HG03135 (cell line): ENCODE results near the gene SSH2.

ENCODE experiments used
- ATAC-seq: cut with Tn5 transposase; IDR thresholded peaks from one replicate; pipeline ENCODE4 v1.9.1; 2021; ENCODE audit warnings: mild to moderate bottlenecking, moderate library complexity; ENCODE audit not compliant: unreplicated experiment

Gene SSH2

GRCh38 chr17:29642171-29642611 lies 287.8 kb downstream of the SSH2 start:
- no peak for ATAC-seq

- no peak for ATAC-seq
Measured at GRCh38 chr17:29640981-29641642, 288.9 kb downstream of the SSH2 start.

DNA sequence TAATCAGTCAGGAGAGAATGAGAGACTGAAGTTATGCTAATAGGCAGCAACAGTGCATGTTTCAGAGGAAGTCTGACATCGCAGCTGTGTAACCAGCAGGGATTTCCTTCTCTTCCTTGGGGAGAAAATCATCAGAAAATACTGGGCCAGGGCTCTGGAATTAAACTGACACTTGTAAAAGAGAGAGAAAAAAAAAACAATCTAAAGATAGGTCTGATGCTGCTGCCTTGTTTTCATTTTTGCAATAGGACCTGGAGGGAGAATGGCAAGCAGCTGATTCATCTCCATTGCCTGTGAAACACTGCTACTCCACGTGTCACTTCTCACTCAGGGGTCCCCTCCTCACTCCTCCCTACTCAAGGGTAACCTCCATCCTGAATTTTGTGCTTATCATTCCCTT lies 289.6 kb downstream of the SSH2 start:
- ATAC-seq, result no peak

DNA sequence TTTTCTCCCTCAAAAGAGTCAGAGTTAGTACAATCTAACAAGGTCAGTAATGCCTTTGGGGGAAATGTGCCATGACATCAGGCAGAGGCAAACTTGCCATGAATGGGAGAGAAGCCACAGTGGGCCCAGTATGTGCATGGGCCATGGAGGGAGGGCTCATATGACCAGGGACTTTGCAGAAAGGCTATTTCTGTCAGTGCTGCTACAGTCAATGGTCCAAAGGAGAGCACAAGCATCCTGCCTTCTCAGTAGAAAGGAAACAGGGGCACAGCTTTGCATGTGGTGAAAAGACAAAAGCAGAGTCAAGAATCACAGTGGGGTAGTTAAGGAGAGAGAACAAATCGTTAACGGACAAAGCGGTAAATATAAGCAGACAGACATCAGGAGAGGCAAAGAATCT lies 296.1 kb downstream of the SSH2 start:
- no peak for ATAC-seq

DNA sequence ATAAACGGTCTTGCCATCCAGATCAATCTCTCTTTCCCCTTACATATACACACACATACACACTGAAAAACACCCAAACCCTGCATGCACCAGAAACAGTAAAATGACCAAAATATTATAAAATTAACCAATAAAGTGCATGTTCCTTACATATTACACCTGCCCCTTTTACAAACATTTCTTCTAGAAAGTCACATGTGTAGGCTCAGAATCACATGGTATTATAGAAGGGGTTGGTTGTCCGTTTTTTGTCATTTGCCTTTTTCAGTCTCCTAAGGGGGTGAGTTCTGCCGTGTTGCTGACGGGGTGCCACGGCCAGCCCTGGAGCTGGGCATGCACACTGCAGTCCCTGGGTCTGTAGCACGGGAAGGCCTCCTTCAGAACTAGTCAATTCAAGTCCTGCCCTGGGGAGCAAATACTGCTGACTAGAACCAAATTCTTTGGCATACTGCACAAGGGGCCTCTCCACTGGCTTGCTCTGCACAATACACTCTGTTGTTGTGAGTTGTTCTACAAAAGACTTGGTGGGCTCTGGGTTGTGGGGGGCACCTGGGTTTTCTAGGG lies 299.3 kb downstream of the SSH2 start:
- no peak for ATAC-seq

- ATAC-seq, result no peak
Measured at GRCh38 chr17:29629839-29630238, 300.2 kb downstream of the SSH2 start.

- ATAC-seq, result no peak
Measured at GRCh38 chr17:29628644-29629043, 301.4 kb downstream of the SSH2 start.

GRCh38 chr17:29627951-29628350 lies 302.1 kb downstream of the SSH2 start:
- ATAC-seq, result no peak

- ATAC-seq, result no peak
Measured at GRCh38 chr17:29625037-29625750, 304.8 kb downstream of the SSH2 start.

- ATAC-seq, result no peak
Measured at GRCh38 chr17:29624586-29624985, 305.4 kb downstream of the SSH2 start.

- ATAC-seq, result no peak
Measured at GRCh38 chr17:29623283-29623647, 306.8 kb downstream of the SSH2 start.

GRCh38 chr17:29622337-29623282 lies 307.4 kb downstream of the SSH2 start, which contains the start of gene CORO6:
Gene CORO6 (minus strand): TSS chr17:29622912. CDS start chr17:29621421, 1,491 bp downstream.
- peak; percentile 53 for ATAC-seq

GRCh38 chr17:29621751-29622194 lies 308.3 kb downstream of the SSH2 start:
- ATAC-seq, result no peak

- no peak for ATAC-seq
Measured at GRCh38 chr17:29620779-29621500, 309.1 kb downstream of the SSH2 start.

DNA sequence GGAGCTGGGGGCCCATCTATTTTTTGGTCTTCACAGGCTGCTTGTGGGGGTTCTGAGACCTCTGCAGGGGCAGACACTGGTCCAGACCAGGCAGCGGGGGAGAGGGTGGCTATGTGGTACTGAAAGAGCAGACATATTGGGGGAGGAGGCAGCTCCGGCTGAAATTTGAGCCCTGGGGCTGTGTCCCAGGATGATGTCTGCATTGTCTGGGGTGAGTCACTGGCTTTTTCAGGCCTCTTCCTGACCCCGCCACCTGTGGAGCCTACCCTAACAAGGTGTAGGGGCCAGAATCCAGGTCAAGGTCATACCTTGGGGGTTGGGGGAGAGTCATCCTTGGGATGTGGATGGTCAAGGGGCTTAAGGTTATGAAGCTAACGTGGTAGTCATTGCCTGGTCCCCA lies 309.8 kb downstream of the SSH2 start:
- no peak for ATAC-seq

GRCh38 chr17:29619251-29619650 lies 310.8 kb downstream of the SSH2 start:
- no peak for ATAC-seq

DNA sequence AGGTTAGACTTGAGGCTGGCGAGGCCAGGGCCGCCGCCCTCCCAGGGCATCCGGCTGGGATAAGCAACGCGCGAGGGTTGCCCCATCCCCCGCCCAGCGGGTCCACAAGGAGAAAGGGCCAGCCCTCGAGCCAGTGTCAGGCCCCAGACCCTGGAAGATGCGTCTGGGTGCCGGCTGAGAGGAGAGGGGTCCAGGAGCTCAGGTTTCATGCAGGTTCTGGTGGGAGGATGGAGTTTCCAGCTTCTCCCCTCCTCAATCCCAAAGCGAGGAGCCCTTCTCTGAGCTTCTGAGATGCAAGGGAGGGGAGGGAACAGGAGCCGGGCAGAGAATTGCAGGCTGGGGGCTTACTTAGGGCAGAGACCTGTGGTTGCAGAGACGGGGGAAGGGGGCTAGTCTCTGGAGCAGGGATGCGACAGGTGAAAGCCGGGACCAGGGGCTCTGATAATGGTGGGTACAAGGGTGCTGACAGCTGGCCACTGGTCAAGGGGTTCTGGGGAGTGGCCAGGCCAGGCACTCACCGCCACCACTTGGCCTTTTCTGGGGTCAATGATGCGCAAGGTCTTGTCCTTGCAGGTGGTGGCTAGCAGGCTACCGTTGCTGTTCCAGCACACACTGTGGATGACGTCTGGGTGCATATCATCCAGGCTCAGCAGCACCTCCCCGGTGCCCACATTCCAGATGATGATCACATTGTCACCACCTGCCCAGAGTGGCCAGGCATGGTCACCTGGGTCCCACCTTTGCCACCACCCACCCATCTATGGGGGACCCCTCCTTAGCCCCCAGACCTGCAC lies 311.6 kb downstream of the SSH2 start:
- no peak for ATAC-seq

DNA sequence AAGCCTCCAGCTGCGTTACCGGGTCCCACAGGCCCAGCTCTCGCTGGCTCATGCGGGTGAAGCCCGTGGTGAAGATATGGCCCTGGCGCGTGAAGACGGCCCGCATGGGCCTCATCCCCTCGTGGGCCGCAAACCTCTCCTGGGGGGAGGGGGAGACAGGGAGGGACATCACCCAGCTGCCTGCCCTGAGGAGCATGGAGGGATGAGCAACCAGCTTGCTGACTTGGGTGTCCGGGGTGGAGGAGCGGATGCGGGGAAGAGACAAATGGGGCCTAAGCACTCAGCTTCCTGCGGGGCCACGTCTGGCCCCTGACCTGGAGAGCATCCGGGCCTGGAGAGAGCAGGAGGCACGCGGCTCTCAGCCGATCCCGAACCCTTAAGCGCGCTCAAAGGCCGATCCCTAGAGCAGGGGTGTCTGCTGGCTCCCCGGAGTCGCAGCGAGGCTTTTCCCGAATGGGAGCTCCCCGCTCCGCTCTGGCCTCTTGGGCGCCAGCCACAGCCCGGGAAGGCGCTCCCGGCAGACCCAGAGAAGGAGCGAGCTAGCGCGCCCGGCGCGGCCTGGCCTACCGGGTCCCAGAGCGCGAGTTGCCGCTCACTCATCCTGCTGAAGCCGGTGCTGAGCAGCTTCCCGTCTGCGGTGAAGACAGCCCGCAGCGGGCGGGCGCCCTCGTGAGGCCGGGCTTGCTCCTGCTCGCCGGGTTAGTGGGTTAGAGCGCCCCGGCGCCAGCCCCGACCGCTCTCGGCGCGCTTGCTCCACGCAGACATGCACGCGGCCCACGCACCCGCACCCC lies 312.4 kb downstream of the SSH2 start:
- ATAC-seq, result no peak

- ATAC-seq, result peak; percentile 46
Measured at GRCh38 chr17:29617125-29617480, 312.9 kb downstream of the SSH2 start.
